ENCODE measurements around the gene HLCS. TPM values are rescaled to one million over a fixed set of nuclear protein-coding genes. Genes with fewer than 3 reads are reported as not detected.

HLCS gene
- total and polyA plus RNA-seq, 2 donors from 2014 or later = 4.5 to 29.6 TPM

DNA sequence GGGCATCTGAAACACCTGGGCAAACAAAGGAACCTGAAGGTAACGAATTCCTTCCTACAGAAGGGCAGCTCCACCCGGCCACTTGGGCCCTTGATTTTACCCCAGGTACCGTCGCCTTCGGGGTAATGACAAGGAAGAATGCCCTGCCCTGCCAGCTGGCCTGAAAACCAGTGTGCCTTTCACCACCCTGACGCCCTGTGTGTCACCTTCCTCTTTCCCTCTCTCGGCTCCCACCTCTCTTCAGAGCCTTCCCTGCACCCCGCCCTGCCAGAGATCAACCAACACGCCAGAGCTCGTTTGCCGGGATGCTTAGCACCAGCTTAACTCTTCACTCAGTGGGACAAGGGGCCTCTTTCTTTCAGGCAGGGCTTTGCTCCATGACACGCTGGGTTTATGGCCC lies 181.5 kb downstream of the HLCS start:
- H3K9ac ChIP-seq (ENCODE audit: low read length in 3 of 3) = no peak overlapping the region

GRCh38 chr21:36783612-36784374 lies 182.7 kb downstream of the HLCS start:
- Histone ChIP-seq H3K36me3 (ENCODE audit: control insufficient read depth in 2 of 3, insufficient read depth in 3 of 3, low read length in 3 of 3) (no peaks in the 10 kb centered on the region), H3K9ac (ENCODE audit: low read length in 3 of 3) (no peak overlapping the region), H3K4me1 (ENCODE audit: control insufficient read depth in 2 of 3, insufficient read depth in 2 of 3, low read depth in 1 of 3, low read length in 3 of 3) (no peaks in the 10 kb centered on the region), H3K4me3 (ENCODE audit: low read length in 3 of 3) (no peak overlapping the region), H3K27ac (ENCODE audit: low read depth in 2 of 2, low read length in 2 of 2) (no peak overlapping the region), H3K9me3 (ENCODE audit: control insufficient read depth in 2 of 3, insufficient read depth in 1 of 3, low read length in 3 of 3) (no peaks in the 10 kb centered on the region), H3K27me3 (ENCODE audit: control insufficient read depth, insufficient read depth, low read length) (no peaks in the 10 kb centered on the region)
- FAIRE-seq = no peak
- TF ChIP-seq CTCF (IDR thresholded peaks at IDR 0.05; ENCODE audit: borderline replicate concordance, extremely low read depth, insufficient read depth) = no peak
- intact Hi-C loops (cut with DNase I) = no loop called here
- DNase-seq = no peak

More for the DNA sequence above, 181.5 kb downstream of the HLCS start:
- Histone ChIP-seq H3K36me3 (ENCODE audit: control insufficient read depth in 2 of 3, insufficient read depth in 3 of 3, low read length in 3 of 3) (no peaks in the 10 kb centered on the region), H3K4me1 (ENCODE audit: control insufficient read depth in 2 of 3, insufficient read depth in 2 of 3, low read depth in 1 of 3, low read length in 3 of 3) (no peaks in the 10 kb centered on the region), H3K4me3 (ENCODE audit: low read length in 3 of 3) (no peak overlapping the region), H3K9me3 (ENCODE audit: control insufficient read depth in 2 of 3, insufficient read depth in 1 of 3, low read length in 3 of 3) (no peaks in the 10 kb centered on the region), H3K27ac (ENCODE audit: low read depth in 2 of 2, low read length in 2 of 2) (no peak overlapping the region), H3K27me3 (ENCODE audit: control insufficient read depth, insufficient read depth, low read length) (no peaks in the 10 kb centered on the region)
- FAIRE-seq (no peak), DNase-seq (no peak)
- no peak for TF ChIP-seq CTCF (IDR thresholded peaks at IDR 0.05; ENCODE audit: borderline replicate concordance, extremely low read depth, insufficient read depth)
- intact Hi-C loops (cut with DNase I) = no loop called here

GRCh38 chr21:36780861-36781260 lies 185.6 kb downstream of the HLCS start:
- no peak overlapping the region for H3K4me3 ChIP-seq (ENCODE audit: low read length in 3 of 3)
- no peak overlapping the region for H3K9ac ChIP-seq (ENCODE audit: low read length in 3 of 3)
- DNase-seq (no peak), FAIRE-seq (no peak)
- intact Hi-C loops (cut with DNase I) = no loop called here
- no peak overlapping the region for H3K27ac ChIP-seq (ENCODE audit: low read depth in 2 of 2, low read length in 2 of 2)
- H3K9me3 ChIP-seq (ENCODE audit: control insufficient read depth in 2 of 3, insufficient read depth in 1 of 3, low read length in 3 of 3) = no peaks in the 10 kb centered on the region
- H3K36me3 ChIP-seq (ENCODE audit: control insufficient read depth in 2 of 3, insufficient read depth in 3 of 3, low read length in 3 of 3) = no peaks in the 10 kb centered on the region
- TF ChIP-seq CTCF (IDR thresholded peaks at IDR 0.05; ENCODE audit: borderline replicate concordance, extremely low read depth, insufficient read depth) = no peak
- no peaks in the 10 kb centered on the region for H3K27me3 ChIP-seq (ENCODE audit: control insufficient read depth, insufficient read depth, low read length)
- H3K4me1 ChIP-seq (ENCODE audit: control insufficient read depth in 2 of 3, insufficient read depth in 2 of 3, low read depth in 1 of 3, low read length in 3 of 3) = no peaks in the 10 kb centered on the region
